HepG2 (cell line): ENCODE results near the gene GRHPR. TPM values are rescaled to one million over a fixed set of nuclear protein-coding genes. Genes with fewer than 3 reads are reported as not detected.

Experiments used
- AFF4 ChIP-seq: sonication (generic); formaldehyde crosslinking; IDR thresholded peaks from 2 replicates; pipeline ENCODE4 v1.4.0; 2020; ENCODE audit warnings: missing genetic modification reagents
- DMTF1 ChIP-seq: sonication (generic); formaldehyde crosslinking; IDR thresholded peaks from 2 replicates; pipeline ENCODE4 v1.4.0; 2020; ENCODE audit warnings: mild to moderate bottlenecking, missing genetic modification reagents
- HES4 ChIP-seq: sonication (generic); formaldehyde crosslinking; IDR thresholded peaks from 2 replicates; pipeline ENCODE4 v1.9.0; 2021; ENCODE audit warnings: mild to moderate bottlenecking, missing genetic modification reagents, borderline replicate concordance
- ISL2 ChIP-seq: sonication (generic); formaldehyde crosslinking; IDR thresholded peaks from 2 replicates; pipeline ENCODE4 v1.5.0; 2020; ENCODE audit warnings: missing genetic modification reagents
- MTF1 ChIP-seq: sonication (generic); formaldehyde crosslinking; IDR thresholded peaks from 2 replicates; pipeline ENCODE4 v1.5.0; 2020; ENCODE audit warnings: missing genetic modification reagents
- NR3C1 ChIP-seq: sonication (generic); formaldehyde crosslinking; IDR thresholded peaks from 2 replicates; pipeline ENCODE4 v1.4.0; 2020; ENCODE audit warnings: missing genetic modification reagents
- PAF1 ChIP-seq: IDR thresholded peaks from 2 replicates; pipeline ENCODE4 v1.6.1; 2016; ENCODE audit warnings: missing genetic modification reagents, missing compliant biosample characterization
- REXO4 ChIP-seq: sonication (generic); formaldehyde crosslinking; IDR thresholded peaks from 2 replicates; pipeline ENCODE4 v1.8.0; 2022; ENCODE audit warnings: missing genetic modification reagents, mild to moderate bottlenecking, borderline replicate concordance
- TARDBP ChIP-seq: sonication (generic); formaldehyde crosslinking; IDR thresholded peaks from 2 replicates; pipeline ENCODE4 v1.8.0; 2022; ENCODE audit warnings: mild to moderate bottlenecking, missing genetic modification reagents
- TFAP4 ChIP-seq: sonication (generic); IDR thresholded peaks from 2 replicates; pipeline ENCODE4 v1.6.1; 2016; ENCODE audit warnings: low read depth, borderline replicate concordance
- UBTF ChIP-seq: sonication (generic); formaldehyde crosslinking; IDR thresholded peaks from 2 replicates; pipeline ENCODE4 v1.4.0; 2020; ENCODE audit warnings: mild to moderate bottlenecking, missing genetic modification reagents
- WIZ ChIP-seq: sonication (generic); formaldehyde crosslinking; IDR thresholded peaks from 2 replicates; pipeline ENCODE4 v1.5.1; 2020; ENCODE audit warnings: mild to moderate bottlenecking, missing genetic modification reagents
- ZEB1 ChIP-seq: IDR thresholded peaks from 2 replicates; pipeline ENCODE4 v1.6.1; 2012; ENCODE audit warnings: mild to moderate bottlenecking, low read depth, inconsistent platforms; ENCODE audit not compliant: insufficient replicate concordance
- ZNF44 ChIP-seq: sonication (generic); formaldehyde crosslinking; IDR thresholded peaks from 2 replicates; pipeline ENCODE4 v1.5.1; 2020; ENCODE audit warnings: mild to moderate bottlenecking, missing genetic modification reagents
- ZNF816 ChIP-seq: sonication (generic); formaldehyde crosslinking; IDR thresholded peaks from 2 replicates; pipeline ENCODE4 v1.8.0; 2022; ENCODE audit warnings: missing genetic modification reagents, mild to moderate bottlenecking, borderline replicate concordance
- ZSCAN25 ChIP-seq: sonication (generic); formaldehyde crosslinking; IDR thresholded peaks from 2 replicates; pipeline ENCODE4 v1.8.0; 2022; ENCODE audit warnings: mild to moderate bottlenecking, missing genetic modification reagents
- polyA plus RNA-seq, 8 experiments: library from polyadenylated mRNA; depleted of rRNA in 3 of 8; stranded (reverse) in 7 of 8; unstranded in 1 of 8; fragments of >200 nt; fragmentation: Illumina TruSeq in 4 of 8; extraction: Trizol in 4 of 8; gene quantifications; 2 replicates each; pipeline versions ENCODE4 v1.2.1 to v1.2.3, GENCODE V29; 2011 to 2016; ENCODE audit warnings: low read depth in 4 of 8, missing spikeins in 1 of 8, mixed read lengths in 1 of 8; ENCODE audit not compliant: insufficient read depth in 1 of 8
- total RNA-seq, 5 experiments: library from RNA; depleted of rRNA; stranded (reverse); fragments of >200 nt; fragmentation: Illumina TruSeq; extraction: Trizol; gene quantifications; 2 replicates each; pipeline ENCODE4 v1.2.3, GENCODE V29; 2016; ENCODE audit warnings: low read depth in 1 of 5
- TF ChIP-seq, protein P1 (sequence below): sonication (generic); formaldehyde crosslinking; conservative IDR thresholded peaks from 2 replicates; pipeline ENCODE4 v1.8.0; 2022; ENCODE audit warnings: missing genetic modification reagents

The GRHPR gene
- total and polyA plus RNA-seq, 2 of the 13 experiments (the other 11 are each of a cell fraction or from before 2014, with no cell fraction given): 113 to 115 TPM

- TF ChIP-seq, protein P1, sequence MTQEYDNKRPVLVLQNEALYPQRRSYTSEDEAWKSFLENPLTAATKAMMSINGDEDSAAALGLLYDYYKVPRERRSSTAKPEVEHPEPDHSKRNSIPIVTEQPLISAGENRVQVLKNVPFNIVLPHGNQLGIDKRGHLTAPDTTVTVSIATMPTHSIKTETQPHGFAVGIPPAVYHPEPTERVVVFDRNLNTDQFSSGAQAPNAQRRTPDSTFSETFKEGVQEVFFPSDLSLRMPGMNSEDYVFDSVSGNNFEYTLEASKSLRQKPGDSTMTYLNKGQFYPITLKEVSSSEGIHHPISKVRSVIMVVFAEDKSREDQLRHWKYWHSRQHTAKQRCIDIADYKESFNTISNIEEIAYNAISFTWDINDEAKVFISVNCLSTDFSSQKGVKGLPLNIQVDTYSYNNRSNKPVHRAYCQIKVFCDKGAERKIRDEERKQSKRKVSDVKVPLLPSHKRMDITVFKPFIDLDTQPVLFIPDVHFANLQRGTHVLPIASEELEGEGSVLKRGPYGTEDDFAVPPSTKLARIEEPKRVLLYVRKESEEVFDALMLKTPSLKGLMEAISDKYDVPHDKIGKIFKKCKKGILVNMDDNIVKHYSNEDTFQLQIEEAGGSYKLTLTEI (CRISPR knock-in tag): no peak
- TF ChIP-seq TARDBP (CRISPR knock-in tag) (peak; percentile 63; the same call in 1 of the 2 replicates), HES4 (CRISPR knock-in tag) (peak; percentile 71; the same call in 1 of the 2 replicates), ZNF816 (0 out of 2 replicates have a peak, but pooled peaks have one; percentile 52), MTF1 (CRISPR knock-in tag) (no peak), PAF1 (CRISPR knock-in tag) (no peak), ZEB1 (peak; percentile 67), DMTF1 (no peak; the same call in 1 of the 2 replicates), TFAP4 (0 out of 2 replicates have a peak, but pooled peaks have one; percentile 39), NR3C1 (CRISPR knock-in tag) (no peak), ISL2 (CRISPR knock-in tag) (0 out of 2 replicates have a peak, but pooled peaks have one; percentile 32), ZSCAN25 (peak; percentile 74), ZNF44 (peak; percentile 52; the same call in 1 of the 2 replicates), REXO4 (0 out of 2 replicates have a peak, but pooled peaks have one; percentile 26), AFF4 (CRISPR knock-in tag) (peak; percentile 34; the same call in 1 of the 2 replicates), UBTF (CRISPR knock-in tag) (peak; percentile 87), WIZ (CRISPR knock-in tag) (no peak)
These were observed at the start of gene GRHPR (continued) for GRCh38 chr9:37422289-37423104.
